Measurements from ENCODE around the gene MYZAP.

MYZAP gene

GRCh38 chr15:57692709-57693108 is 101.0 kb downstream of the MYZAP start:
- DNase-seq (ENCODE audit: low read depth in 2 of 3, low spot score in 1 of 3): no peak

- no peak for DNase-seq (ENCODE audit: low read depth in 2 of 3, low spot score in 1 of 3)
Measured at GRCh38 chr15:57694279-57694678, 102.6 kb downstream of the MYZAP start.

- DNase-seq (ENCODE audit: low read depth in 2 of 3, low spot score in 1 of 3): no peak
Measured at GRCh38 chr15:57696146-57696545, 104.4 kb downstream of the MYZAP start.

- DNase-seq (ENCODE audit: low read depth in 2 of 3, low spot score in 1 of 3): no peak
Measured at GRCh38 chr15:57697588-57697987, 105.9 kb downstream of the MYZAP start.

- no peak for DNase-seq (ENCODE audit: low read depth in 2 of 3, low spot score in 1 of 3)
Measured at GRCh38 chr15:57698243-57698642, 106.5 kb downstream of the MYZAP start.

- no peak for DNase-seq (ENCODE audit: low read depth in 2 of 3, low spot score in 1 of 3)
Measured at GRCh38 chr15:57698991-57699390, 107.3 kb downstream of the MYZAP start.

- DNase-seq (ENCODE audit: low read depth in 2 of 3, low spot score in 1 of 3): no peak
Measured at GRCh38 chr15:57703387-57703786, 111.7 kb downstream of the MYZAP start.

GRCh38 chr15:57704441-57704840 is 112.7 kb downstream of the MYZAP start:
- DNase-seq (ENCODE audit: low read depth in 2 of 3, low spot score in 1 of 3): no peak

GRCh38 chr15:57705746-57706404 is 114.2 kb downstream of the MYZAP start:
- DNase-seq (ENCODE audit: low read depth in 2 of 3, low spot score in 1 of 3): no peak

- peak; percentile 81 to 89 (median 84) for DNase-seq (ENCODE audit: low read depth in 2 of 3, low spot score in 1 of 3)
Measured at GRCh38 chr15:57706405-57707209, 114.9 kb downstream of the MYZAP start, which contains the start of gene POLR2M. Gene POLR2M, plus strand, starts transcription at chr15:57706714. Its CDS starts 129 bp downstream, at chr15:57706843.

- DNase-seq (ENCODE audit: low read depth in 2 of 3, low spot score in 1 of 3): no peak
Measured at GRCh38 chr15:57708047-57708446, 116.3 kb downstream of the MYZAP start.

GRCh38 chr15:57718309-57718708 is 126.6 kb downstream of the MYZAP start:
- DNase-seq (ENCODE audit: low read depth in 2 of 3, low spot score in 1 of 3): no peak

- DNase-seq (ENCODE audit: low read depth in 2 of 3, low spot score in 1 of 3): no peak
Measured at GRCh38 chr15:57720867-57721266, 129.2 kb downstream of the MYZAP start.

- DNase-seq (ENCODE audit: low read depth in 2 of 3, low spot score in 1 of 3): no peak
Measured at GRCh38 chr15:57726411-57726810, 134.7 kb downstream of the MYZAP start.

GRCh38 chr15:57727031-57727430 is 135.3 kb downstream of the MYZAP start:
- DNase-seq (ENCODE audit: low read depth in 2 of 3, low spot score in 1 of 3): no peak

GRCh38 chr15:57728436-57728835 is 136.7 kb downstream of the MYZAP start:
- DNase-seq (ENCODE audit: low read depth in 2 of 3, low spot score in 1 of 3): no peak

GRCh38 chr15:57730876-57731275 is 139.2 kb downstream of the MYZAP start:
- no peak for DNase-seq (ENCODE audit: low read depth in 2 of 3, low spot score in 1 of 3)

GRCh38 chr15:57731530-57732103 is 139.9 kb downstream of the MYZAP start:
- DNase-seq (ENCODE audit: low read depth in 2 of 3, low spot score in 1 of 3): no peak

- peak; percentile 7 to 55 (median 35) for DNase-seq (ENCODE audit: low read depth in 2 of 3, low spot score in 1 of 3)
Measured at GRCh38 chr15:57732526-57733331, 141.0 kb downstream of the MYZAP start.

GRCh38 chr15:57734860-57735259 is 143.2 kb downstream of the MYZAP start:
- no peak for DNase-seq (ENCODE audit: low read depth in 2 of 3, low spot score in 1 of 3)
